ENCODE measurements around the gene PCMT1. TPM values are rescaled to one million over a fixed set of nuclear protein-coding genes. Genes with fewer than 3 reads are reported as not detected.
"Not testable (repeated sequence)": the region's sequence is repeated elsewhere in the genome, so short reads cannot be mapped to it uniquely, and the experiment has no call there.

The PCMT1 gene
- total RNA-seq, 1 donor from 2014 or later = 53.2 TPM

DNA sequence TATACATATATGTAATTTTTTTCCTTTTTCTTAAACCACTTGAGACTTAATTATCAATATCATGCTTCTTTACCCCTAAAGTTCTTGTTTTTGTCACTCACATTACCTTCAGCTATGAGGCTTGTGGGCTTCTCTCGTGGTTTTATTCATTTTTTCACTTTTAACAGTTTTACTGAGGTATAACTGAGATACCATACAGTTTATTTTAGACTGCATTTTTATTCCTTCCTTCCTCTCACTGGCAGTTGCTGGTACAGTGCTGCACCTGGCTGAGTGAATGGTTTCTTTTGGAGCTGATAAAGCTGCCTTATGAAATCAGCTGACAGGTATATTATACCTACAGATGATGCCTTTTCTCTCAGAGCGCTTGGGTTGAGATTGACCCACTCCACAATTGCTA, 60.3 kb downstream of the PCMT1 start:
- no peak for DNase-seq (ENCODE audit: low spot score)
- ATAC-seq = no peak

DNA sequence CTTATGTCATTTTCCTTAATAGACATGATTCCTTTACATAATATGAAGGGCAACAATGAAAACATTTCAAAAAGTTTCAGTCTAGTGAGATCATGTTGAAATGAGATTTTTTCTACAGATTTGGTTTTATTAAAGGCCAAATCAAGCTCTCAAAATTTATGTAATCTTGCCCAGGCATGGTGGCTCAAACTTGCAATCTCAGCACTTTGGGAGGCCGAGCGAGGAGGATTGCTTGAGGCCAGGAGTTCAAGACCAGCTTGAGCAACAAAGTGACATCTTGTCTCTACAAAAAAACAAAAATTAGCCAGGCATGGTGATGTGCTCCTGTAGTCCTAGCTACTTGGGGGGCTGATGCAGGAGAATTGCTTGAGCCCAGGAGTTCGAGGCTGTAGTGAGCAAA, 63.8 kb downstream of the PCMT1 start:
- ATAC-seq (no peak), DNase-seq (ENCODE audit: low spot score) (no peak)

DNA sequence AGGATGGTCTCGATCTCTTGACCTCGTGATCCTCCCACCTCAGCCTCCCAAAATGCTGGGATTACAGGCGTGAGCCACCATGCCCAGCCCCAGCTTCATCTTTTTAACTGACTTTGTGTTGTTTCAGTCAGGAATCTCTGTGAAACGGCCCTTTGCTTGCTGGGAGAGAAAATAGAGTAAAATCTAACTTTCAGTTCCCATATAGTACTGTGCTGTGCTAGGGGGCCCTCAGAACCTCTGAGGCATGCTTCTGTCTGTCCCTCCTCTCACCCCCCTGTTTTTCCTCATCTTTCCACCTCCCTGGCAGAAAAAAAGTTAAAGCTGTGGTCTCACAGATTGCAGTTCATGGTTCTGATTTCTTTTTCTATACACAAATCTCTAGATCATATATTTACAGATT, 66.2 kb downstream of the PCMT1 start:
- DNase-seq (ENCODE audit: low spot score) (no peak), ATAC-seq (no peak)

DNA sequence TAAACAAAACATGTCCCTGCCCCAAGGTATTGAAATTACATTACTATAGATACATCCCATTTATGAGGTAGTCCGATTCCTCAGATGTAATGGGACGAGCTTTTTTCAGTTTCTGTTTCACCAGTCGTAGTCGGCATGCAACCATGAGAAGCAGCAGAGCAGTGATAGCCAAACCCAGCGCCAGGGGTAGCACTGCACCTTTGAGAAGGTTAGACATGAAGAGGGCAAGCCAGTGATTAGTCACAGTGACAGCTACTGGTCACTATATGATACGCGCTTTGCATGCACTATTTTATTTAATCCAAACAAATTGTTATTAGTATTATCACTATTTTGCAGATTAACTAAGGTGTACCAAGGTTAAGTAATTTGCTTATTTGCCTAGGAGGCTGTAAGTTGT, 71.0 kb downstream of the PCMT1 start:
- DNase-seq (ENCODE audit: low spot score) (no peak), ATAC-seq (no peak)

DNA sequence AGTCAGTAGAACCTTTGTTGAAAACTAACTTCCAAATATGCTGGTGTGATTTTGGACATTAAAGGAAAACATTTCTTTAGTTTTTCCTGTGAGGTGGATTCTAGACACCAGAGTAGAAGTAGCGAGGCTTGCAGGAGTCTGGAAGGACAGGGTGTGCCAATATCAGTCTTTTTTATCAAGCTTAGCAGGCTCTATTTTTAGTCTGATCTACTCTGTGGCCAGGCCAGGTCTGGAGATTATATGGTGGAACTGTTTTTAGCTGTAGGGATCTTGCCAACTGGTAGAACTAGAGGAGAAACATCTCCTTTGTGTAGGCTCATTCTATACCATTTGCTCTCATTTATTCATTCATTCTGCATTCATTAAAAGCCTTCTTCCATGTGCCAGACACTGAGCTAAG, 72.0 kb downstream of the PCMT1 start:
- no peak for ATAC-seq
- DNase-seq (ENCODE audit: low spot score) = no peak

DNA sequence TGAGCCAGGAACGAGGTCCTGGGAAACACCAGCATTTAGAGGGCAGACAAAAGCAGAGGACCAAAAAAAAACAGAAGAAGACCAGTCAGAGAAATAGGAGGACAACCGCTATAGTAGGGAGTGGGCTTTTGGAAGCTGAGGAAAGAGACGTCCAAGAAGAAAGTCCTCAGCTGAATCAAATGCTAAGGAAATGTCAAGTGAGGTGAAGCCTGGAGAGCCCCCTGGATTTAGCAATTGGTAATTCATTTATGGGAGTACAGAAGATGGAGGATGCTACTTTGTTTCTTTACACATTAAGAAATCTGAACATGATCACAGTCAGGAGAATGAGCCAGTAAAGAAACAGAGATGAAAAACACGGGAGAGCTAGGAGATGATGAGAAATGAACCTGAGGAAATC, 73.5 kb downstream of the PCMT1 start:
- ATAC-seq (no peak), DNase-seq (ENCODE audit: low spot score) (no peak)

DNA sequence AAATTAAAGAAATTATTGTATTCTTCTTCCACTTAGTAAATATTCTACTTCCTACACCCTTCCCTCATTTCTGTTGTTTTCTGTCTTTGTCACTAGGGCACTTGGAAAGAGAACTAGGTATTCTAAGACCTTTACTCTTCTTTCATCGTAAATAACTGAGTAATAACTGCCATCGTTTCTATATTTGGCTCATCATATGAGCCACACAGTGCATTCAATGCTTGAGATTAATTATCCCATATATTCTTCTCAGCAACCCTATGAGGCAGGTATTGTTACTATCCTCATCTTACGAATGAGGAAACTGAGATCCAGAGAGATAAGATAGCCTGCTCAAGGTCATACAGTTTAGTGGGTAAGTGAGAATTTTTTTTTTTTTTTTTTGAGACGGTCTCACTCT, 75.8 kb downstream of the PCMT1 start:
- DNase-seq (ENCODE audit: low spot score) (no peak), ATAC-seq (no peak)

DNA sequence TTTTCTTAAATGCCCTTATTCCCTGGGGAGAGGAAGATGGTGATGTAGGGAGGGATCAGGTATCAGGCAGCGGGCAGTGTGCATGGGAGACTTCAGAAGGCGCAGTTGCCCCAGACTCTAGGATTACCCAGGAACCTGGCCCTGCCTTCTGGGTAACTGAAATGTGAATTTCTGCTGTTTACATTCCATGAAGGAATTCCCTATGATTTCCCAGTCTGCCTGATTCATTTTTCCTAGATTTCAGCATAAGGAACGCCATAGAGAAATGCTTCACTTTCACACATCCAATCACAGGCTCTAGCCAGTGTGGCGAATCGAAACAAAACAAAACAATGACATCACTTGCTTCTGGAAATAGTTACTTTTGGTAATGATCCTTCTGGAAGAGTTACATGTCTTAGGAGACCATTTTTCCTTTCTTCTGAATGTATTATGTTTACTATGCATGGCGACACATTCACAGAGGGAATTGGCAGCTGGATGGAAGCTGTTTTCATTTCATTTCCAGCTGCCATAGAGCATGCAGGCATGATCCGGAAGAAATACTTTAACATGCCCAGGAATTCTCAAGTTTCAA, 81.3 kb downstream of the PCMT1 start:
- DNase-seq (ENCODE audit: low spot score) (no peak), ATAC-seq (no peak)

DNA sequence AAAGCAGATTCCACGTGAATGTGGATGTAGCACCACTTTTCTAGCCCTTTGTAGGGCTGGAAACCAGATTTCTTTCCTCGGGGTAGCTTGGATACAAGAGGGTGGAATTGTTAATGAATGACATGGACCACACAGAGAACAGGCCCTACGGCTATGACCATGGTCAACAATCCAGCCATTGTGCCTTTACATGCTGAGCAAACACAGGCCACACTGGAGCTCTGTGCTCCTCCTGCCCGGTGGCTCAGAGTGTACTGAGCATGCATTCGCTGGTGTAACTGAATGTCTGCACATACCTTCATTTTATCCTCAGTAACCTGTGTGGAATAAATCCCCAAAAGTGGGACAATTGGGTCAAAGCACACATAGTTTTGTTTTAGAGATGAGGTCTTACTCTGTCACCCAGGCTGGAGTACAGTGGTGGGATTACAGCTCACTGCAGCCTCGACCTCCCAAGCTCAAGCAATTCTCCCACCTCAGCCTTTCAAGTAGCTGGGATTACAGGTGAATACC, 81.8 kb downstream of the PCMT1 start:
- no peak for DNase-seq (ENCODE audit: low spot score)
- no peak for ATAC-seq

DNA sequence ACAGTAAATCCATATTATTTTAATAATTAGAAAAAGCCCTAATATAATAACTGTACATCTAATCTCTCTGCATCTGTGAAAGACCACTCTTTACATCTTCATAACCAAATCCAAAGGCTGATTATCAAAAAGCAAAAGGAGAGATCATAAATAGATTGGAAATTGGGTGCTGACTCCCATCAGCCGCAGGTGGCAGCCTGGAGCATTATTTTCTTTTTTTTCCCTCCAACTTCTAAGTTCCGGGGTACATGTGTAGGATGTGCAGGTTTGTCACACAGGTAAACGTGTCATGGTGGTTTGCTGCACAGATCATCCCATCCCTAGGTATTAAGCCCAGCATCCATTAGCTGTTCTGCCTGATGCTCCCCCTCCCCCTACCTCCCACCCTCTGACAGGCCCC, 84.1 kb downstream of the PCMT1 start:
- no peak for ATAC-seq
- DNase-seq (ENCODE audit: low spot score) = no peak

DNA sequence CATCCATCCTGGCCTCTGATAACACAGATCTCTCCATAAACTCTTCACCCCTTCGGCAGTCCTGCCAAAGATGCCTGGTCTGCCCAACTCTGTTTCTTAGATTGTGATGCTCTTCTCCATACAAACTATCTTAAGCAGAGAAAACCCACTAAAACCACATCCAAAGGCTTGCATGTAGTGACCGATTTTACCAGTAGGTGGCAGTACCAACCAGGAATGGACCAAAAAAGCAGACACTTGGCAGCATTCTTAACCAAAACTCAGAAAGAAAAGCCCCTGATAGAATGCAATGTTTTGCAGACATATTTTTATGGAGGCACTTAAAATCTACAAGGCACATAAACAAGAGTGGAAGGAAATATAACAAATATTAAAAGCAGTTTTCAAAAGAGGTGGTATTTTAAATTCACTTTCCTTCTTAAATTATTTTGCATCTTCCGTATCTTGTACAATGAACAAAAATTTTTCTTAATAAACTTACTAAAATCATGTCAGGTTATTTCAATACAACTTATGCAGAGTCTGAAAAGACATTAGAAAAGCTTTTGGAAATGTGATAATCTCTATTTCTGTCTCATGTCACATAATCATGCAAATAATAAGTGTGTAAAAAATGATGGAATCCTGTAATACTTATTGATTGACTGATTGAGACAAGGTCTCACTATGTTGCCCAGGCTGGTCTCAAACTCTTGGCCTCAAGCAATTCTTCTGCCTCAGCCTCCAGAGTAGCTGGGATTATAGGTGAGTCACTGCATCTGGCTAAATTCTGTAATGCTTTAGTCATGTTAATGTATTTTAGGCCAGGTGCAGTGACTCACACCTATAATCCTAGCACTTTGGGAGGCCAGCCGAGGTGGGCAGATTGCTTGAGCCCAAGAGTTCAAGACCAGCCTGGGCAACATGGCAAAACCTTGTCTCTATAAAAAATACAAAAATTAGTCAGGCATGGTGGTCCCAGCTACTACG, 85.3 kb downstream of the PCMT1 start:
- ATAC-seq = peak; percentile 90

DNA sequence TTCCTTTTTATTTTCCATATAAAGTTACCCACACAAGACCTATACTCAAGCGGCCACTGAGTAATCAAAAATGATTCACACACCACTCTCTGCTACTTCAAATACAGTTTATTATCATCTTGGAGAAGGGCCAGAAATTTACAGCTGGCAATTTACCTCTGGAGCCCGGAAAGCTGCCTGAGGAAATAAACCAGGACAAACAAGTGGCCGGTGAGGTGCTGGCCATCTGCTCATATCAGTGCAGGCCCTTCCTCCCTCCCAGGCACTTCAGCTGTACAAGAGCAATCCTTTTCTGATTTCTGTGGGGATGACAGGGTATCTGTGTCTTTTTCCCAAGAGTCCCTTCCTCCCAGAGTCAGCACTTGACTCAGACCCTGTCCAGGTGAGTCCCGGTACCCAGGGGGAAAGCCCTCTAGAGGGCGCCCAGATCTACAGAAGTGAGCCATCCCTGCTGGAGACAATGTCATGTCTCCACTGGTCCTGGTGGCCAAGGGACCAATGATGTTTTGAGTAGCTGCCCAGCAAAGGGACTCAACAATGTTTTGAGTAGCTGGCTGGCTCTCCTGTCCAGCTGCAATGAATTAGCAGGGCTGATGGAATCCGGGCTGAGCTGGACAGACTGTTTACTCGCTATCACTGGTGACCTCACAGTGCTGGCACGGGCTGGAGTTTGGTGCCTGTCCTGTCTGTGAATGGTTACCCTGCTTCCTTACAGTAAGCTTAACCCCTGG, 91.0 kb downstream of the PCMT1 start:
- ATAC-seq = peak; percentile 97
- peak; percentile 72 for DNase-seq (ENCODE audit: low spot score)

More for the DNA sequence above, 85.3 kb downstream of the PCMT1 start:
- no peak for DNase-seq (ENCODE audit: low spot score)

DNA sequence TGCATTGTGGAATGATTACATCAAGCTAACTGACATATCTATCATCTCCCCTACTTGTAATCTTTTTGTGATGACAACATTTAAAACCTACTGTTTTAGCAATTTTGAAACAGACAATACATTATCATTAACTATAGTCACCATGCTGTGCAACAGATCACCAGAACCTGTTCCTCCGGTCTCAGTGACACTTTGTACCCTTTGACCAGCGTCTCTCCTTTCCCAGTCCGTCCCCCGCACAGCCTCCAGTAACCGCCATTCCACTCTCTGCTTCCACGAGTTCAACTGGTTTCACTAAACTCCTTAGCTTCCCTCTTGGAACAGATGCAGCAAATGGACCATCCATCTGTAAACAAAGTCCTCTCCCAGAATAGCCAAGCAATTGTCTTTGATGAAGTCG, 92.8 kb downstream of the PCMT1 start:
- ATAC-seq = no peak
- no peak for DNase-seq (ENCODE audit: low spot score)

DNA sequence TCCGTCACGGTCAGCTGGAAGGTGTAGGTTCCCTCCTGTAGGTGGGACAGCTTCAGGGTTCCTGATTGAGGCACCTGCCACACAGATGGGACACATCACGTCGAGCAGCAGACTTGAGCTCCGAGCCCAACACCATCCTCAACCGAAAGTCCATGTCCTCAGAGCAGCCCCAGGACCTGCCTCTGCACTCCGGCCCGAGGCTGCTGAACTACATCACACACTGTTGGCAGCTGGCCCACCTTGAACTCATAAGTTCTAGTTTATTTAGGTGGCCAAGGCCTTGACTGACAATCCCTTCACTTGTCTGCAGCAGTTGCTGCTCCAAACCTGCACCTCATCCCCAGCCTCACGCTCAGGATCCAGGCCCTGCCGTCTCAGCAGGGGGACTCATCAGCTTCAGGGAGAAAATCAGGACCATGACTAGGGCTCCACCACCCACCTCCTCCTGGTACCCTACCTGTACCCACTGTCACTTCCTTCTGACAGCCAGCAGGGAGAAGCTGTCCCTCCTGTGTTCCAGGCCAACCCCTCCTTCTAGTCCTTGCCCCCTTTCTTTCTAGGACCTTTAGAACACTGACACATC, 93.6 kb downstream of the PCMT1 start:
- ATAC-seq = no peak

DNA sequence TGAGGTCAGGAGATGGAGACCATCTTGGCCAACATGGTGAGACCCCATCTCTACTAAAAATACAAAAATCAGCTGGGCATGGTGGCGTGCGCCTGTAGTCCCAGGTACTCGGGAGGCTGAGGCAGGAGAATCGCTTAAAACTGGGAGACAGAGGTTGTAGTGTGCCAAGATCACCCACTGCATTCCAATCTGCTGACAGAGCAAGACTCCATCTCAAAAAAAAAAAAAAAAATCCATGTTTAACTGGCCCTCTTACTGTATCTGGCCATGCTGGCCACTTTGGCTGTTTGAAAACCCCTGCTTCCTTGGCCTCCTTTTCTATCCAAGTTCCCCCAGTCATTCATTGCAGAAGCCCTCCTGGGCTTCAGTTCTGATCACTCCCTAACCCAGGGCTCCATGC, 94.5 kb downstream of the PCMT1 start:
- not testable (repeated sequence) for ATAC-seq; DNase-seq (ENCODE audit: low spot score)

More for the DNA sequence above, 93.6 kb downstream of the PCMT1 start:
- no peak for DNase-seq (ENCODE audit: low spot score)

DNA sequence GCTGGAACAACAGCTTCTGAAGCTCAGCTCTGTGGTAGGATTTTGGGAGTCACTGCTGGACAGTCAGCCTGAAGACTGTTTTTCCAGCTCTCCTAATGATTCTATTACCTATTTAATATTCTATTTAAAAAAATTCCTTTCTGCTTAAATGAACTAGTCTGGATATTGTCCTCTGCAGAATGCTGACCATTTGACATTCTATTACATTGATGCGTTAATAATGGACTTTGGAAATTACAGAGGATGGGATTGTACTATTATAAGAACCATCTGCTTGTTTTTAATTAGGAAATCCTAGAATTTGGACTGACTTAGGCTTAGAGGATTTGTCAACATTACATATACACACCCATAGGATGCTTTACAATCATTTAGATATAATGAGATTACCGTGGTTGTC, 94.9 kb downstream of the PCMT1 start:
- DNase-seq (ENCODE audit: low spot score) (no peak), ATAC-seq (no peak)

DNA sequence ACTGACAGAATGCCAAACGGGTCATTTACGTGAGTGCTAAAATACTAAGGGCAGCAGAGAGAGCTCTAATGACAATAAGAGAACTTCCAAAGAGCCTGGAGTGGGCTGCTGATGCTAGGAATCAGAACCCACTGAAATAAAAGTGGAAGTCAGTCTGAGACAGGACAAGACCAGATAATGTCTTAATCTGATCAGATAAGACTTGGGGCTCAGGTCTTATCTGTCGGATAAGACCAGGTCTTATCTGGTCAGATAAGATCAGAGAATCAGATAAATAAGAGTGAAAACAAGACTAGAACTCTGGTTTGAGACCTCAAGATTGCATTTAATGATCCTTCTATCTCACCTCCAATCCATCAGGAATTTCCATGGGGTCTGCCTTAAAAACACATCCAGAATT, 96.0 kb downstream of the PCMT1 start:
- DNase-seq (ENCODE audit: low spot score) (no peak), ATAC-seq (no peak)

DNA sequence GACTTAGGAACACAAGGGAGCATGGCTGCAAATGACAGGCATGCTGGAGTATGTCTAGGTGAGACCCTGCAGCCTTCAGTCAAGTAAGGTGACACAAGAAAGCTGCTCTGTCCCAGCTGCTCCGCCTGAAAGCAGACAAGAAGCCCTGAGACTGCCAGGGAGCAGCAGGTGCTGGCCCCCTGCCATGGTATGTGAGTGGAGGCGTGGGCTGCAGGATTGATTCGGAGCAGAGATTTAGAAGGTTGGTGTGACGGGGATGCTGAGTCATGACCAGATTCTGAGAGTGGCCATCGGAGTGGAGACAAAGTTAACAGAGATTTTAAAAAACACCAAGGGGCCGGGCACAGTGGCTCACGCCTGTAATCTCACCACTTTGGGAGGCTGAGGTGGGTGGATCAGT, 96.8 kb downstream of the PCMT1 start:
- no peak for ATAC-seq
- no peak for DNase-seq (ENCODE audit: low spot score)

DNA sequence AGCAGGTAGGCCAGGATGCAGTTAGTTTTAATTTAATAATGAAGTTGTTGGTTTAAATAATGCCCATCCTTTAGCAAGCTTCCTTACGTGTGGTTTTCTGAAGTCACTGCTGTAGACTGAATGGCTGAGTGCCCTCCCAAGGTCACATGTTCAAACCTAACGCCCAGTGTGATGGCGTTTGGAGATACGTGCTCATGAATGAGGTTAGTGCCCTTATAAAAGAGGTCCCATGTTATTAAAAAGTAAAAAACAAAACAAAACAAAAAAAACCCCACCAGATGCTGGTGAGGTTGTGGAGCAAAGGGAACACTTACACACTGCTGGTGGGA, 98.4 kb downstream of the PCMT1 start:
- DNase-seq (ENCODE audit: low spot score) (no peak), ATAC-seq (no peak)

DNA sequence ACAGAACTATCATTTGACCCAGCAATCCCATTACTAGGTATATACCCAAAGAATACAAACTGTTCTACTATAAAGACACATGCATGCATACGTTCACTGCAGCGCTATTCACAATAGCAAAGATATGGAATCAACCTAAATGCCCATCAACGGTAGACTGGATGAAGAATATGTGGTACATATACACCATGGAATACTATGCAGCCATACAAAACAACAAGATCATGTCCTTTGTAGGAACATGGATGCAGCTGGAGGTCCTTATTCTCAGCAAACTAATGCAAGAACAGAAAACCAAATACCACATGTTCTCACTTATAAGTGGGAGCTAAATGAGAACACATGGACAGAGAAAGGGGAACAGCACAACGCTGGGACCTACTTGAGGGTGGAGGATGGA, 98.8 kb downstream of the PCMT1 start:
- ATAC-seq; DNase-seq (ENCODE audit: low spot score): not testable (repeated sequence)

DNA sequence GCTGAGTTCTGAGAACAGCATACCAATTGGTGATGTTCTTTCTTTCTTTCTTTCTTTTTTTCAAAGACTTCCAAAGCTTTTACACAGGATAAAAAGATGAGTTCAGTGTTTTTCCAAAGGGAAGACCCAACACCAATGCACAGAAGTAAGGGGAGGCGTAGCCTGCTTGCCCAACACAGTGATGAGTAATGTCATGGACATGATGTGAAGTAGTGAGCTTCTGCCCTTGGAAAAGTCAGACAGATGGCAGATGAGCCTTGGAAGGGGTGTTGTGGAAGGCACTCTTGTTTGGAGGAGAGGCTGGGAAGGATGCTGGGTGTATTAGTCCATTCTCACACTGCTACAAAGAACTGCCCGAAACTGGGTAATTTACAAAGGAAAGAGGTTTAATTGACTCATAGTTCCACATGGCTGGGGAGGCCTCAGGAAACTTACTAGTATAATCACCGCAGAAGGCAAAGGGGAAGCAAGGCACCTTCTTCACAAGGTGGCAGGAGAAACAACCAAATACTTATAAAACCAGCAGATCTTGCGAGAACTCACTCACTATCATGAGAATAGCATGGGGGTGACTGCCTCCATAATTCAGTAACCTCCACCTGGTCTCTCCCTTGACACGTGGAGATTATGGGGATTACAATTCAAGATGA, 102.0 kb downstream of the PCMT1 start:
- no peak for ATAC-seq
- no peak for DNase-seq (ENCODE audit: low spot score)
